OCI-LY7 (cell line): ENCODE measurements around the gene STUM. TPM values are rescaled to one million over a fixed set of nuclear protein-coding genes. Genes with fewer than 3 reads are reported as not detected.

Source experiments
- BruUV-seq: library from RNA; stranded (reverse); fragments of 400-500 nt; replicated peaks from 2 replicates; lab custom pipeline; 2021; lab: Mats Ljungman, UMichigan
- CTCF ChIA-PET: fragments of 300-600 bp; sonication (Branson Sonifier 250); formaldehyde crosslinking; loops from one replicate; lab custom pipeline; 2022; ENCODE audit warnings: antibody characterized with exemption; ENCODE audit not compliant: unreplicated experiment; lab: Charles Lee
- POLR2A ChIA-PET: fragments of 300-600 bp; sonication (Branson Sonifier 250); formaldehyde crosslinking; loops from one replicate; lab custom pipeline; 2022; ENCODE audit warnings: antibody characterized with exemption; lab: Charles Lee
- DNase-seq: peaks from one replicate; pipeline ENCODE4 v3.0.0-alpha.2; 2015; ENCODE audit warnings: low spot score
- H2AFZ ChIP-seq: fragments of 200-600 bp; sonication (generic), shearing (Covaris generic); 2 replicates; pipeline ENCODE4 v1.6.1; 2014; ENCODE audit warnings: mild to moderate bottlenecking, antibody characterized with exemption, low read length, moderate library complexity
- H3K27ac ChIP-seq: fragments of 200-600 bp; sonication (generic); 2 replicates; pipeline ENCODE4 v1.5.1; 2014; ENCODE audit warnings: mixed run types, low read depth, mild to moderate bottlenecking, moderate library complexity, low read length, inconsistent platforms; ENCODE audit not compliant: poor library complexity, severe bottlenecking
- H3K36me3 ChIP-seq: fragments of 200-600 bp; sonication (generic); 2 replicates; pipeline ENCODE4 v1.6.1; 2014; ENCODE audit warnings: mild to moderate bottlenecking, antibody characterized with exemption, low read length, moderate library complexity, mixed read lengths; ENCODE audit not compliant: insufficient read depth
- H3K4me1 ChIP-seq: fragments of 200-600 bp; sonication (generic); 2 replicates; pipeline ENCODE4 v1.5.1; 2014; ENCODE audit warnings: mild to moderate bottlenecking, low read length; ENCODE audit not compliant: insufficient read depth, poor library complexity, severe bottlenecking
- H3K4me2 ChIP-seq: fragments of 200-600 bp; sonication (generic); 2 replicates; pipeline ENCODE4 v1.6.1; 2014; ENCODE audit warnings: mild to moderate bottlenecking, low read length
- H3K4me3 ChIP-seq: fragments of 200-600 bp; sonication (generic); 2 replicates; pipeline ENCODE4 v1.5.1; 2014; ENCODE audit warnings: mild to moderate bottlenecking, low read depth, low read length; ENCODE audit not compliant: poor library complexity, severe bottlenecking
- H3K79me2 ChIP-seq: fragments of 200-600 bp; sonication (generic); 2 replicates; pipeline ENCODE4 v1.6.1; 2016; ENCODE audit warnings: low read depth, mild to moderate bottlenecking, low read length, moderate library complexity, mixed read lengths; ENCODE audit not compliant: insufficient read depth
- H3K9me2 ChIP-seq: fragments of 200-600 bp; sonication (generic); 2 replicates; pipeline ENCODE4 v1.6.1; 2016; ENCODE audit warnings: mild to moderate bottlenecking, low read length, mixed read lengths; ENCODE audit not compliant: insufficient read depth
- H3K9me3 ChIP-seq: fragments of 200-600 bp; sonication (generic); 2 replicates; pipeline ENCODE4 v1.6.1; 2014; ENCODE audit warnings: mild to moderate bottlenecking, mixed run types, low read length, mixed read lengths
- H4K20me1 ChIP-seq: fragments of 200-600 bp; sonication (generic); 2 replicates; pipeline ENCODE4 v1.6.1; 2014; ENCODE audit warnings: mild to moderate bottlenecking, antibody characterized with exemption, low read length, moderate library complexity, mixed read lengths; ENCODE audit not compliant: insufficient read depth
- CTCF ChIP-seq: fragments of 200-600 bp; sonication (generic); conservative IDR thresholded peaks from 2 replicates; pipeline ENCODE4 v1.5.1; 2014; ENCODE audit warnings: mild to moderate bottlenecking, antibody characterized with exemption, low read length, moderate library complexity, mixed read lengths
- EZH2phosphoT487 ChIP-seq: fragments of 200-600 bp; sonication (generic); IDR thresholded peaks from 2 replicates; pipeline ENCODE4 v1.6.1; 2018; ENCODE audit warnings: low read depth, borderline replicate concordance, mild to moderate bottlenecking, mixed run types, antibody characterized with exemption, low read length, moderate library complexity, mixed read lengths
- intact Hi-C: fragments of 100-400 bp; cut with micrococcal nuclease; formaldehyde crosslinking; loops from one replicate; pipeline ENCODE4 v1.10.0; 2022; ENCODE audit not compliant: unreplicated experiment
- total RNA-seq, 2 experiments: library from RNA; depleted of rRNA in 1 of 2; stranded (reverse); fragments of >200 nt in 1 of 2; shearing (Covaris generic) in 1 of 2; gene quantifications; 2 replicates each; pipeline ENCODE4 v1.2.3, GENCODE V29; 2014 to 2022

Gene STUM
- total RNA-seq, 2 experiments from 2014 or later: not detected

- Histone ChIP-seq H2AFZ (no peak overlapping the region), H3K79me2 (no peaks in the 10 kb centered on the region), H3K4me1 (peaks cover 14% of the 10 kb centered on the region), H3K9me3 (no peaks in the 10 kb centered on the region), H3K4me2 (no peak overlapping the region), H4K20me1 (no peaks in the 10 kb centered on the region), H3K36me3 (no peaks in the 10 kb centered on the region), H3K27ac (no peak overlapping the region), H3K9me2 (no peaks in the 10 kb centered on the region), H3K4me3 (no peak overlapping the region)
- intact Hi-C loops: no loop called here
- TF ChIP-seq EZH2phosphoT487 (no peak), CTCF (no peak)
- CTCF ChIA-PET: no interaction called here
- BruUV-seq: no TSS peak
- DNase-seq: no peak
- POLR2A ChIA-PET: no interaction called here
These were observed 51.7 kb downstream of the STUM start for GRCh38 chr1:226600254-226600653.

GRCh38 chr1:226601456-226601855 lies 52.9 kb downstream of the STUM start:
- H3K4me2 ChIP-seq: no peak overlapping the region
- H3K4me3 ChIP-seq: no peak overlapping the region
- no peaks in the 10 kb centered on the region for H3K79me2 ChIP-seq
- CTCF ChIA-PET: no interaction called here
- BruUV-seq: no TSS peak
- no peak overlapping the region for H3K27ac ChIP-seq
- DNase-seq: no peak
- TF ChIP-seq EZH2phosphoT487: no peak
- no peak for TF ChIP-seq CTCF
- intact Hi-C loops: no loop called here
- no peaks in the 10 kb centered on the region for H3K9me2 ChIP-seq
- POLR2A ChIA-PET: interaction anchor here (0.5 to 0.6 kb wide), 2 partner anchors 41 to 1453 kb away, joined by 3 read pairs; no protein-coding TSS in a partner anchor
- no peak overlapping the region for H2AFZ ChIP-seq
- no peaks in the 10 kb centered on the region for H3K36me3 ChIP-seq
- H3K4me1 ChIP-seq: peaks cover 14% of the 10 kb centered on the region
- no peaks in the 10 kb centered on the region for H3K9me3 ChIP-seq
- no peaks in the 10 kb centered on the region for H4K20me1 ChIP-seq

GRCh38 chr1:226602186-226603021 lies 53.8 kb downstream of the STUM start:
- Histone ChIP-seq H3K4me3 (no peak overlapping the region), H2AFZ (no peak overlapping the region), H4K20me1 (no peaks in the 10 kb centered on the region), H3K4me1 (peaks cover 12% of the 10 kb centered on the region), H3K9me3 (no peaks in the 10 kb centered on the region), H3K27ac (no peak overlapping the region), H3K4me2 (no peak overlapping the region), H3K9me2 (no peaks in the 10 kb centered on the region), H3K36me3 (no peaks in the 10 kb centered on the region), H3K79me2 (no peaks in the 10 kb centered on the region)
- no peak for TF ChIP-seq CTCF
- no peak for TF ChIP-seq EZH2phosphoT487
- DNase-seq: no peak
- BruUV-seq: no TSS peak
- ChIA-PET POLR2A (interaction anchor here (0.6 to 1.0 kb wide), 3 partner anchors 11 to 165 kb away, joined by 3 to 4 read pairs (median 3); no protein-coding TSS in a partner anchor), CTCF (no interaction called here)
- intact Hi-C loops: no loop called here
